Esophagus muscularis mucosa (tissue), 2 donors: ENCODE data around the gene CIZ1.

ENCODE experiments used
- POLR2A ChIP-seq: fragments of 450-650 bp; IDR thresholded peaks from one replicate; pipeline ENCODE4 v1.6.1; 2017; ENCODE audit warnings: antibody characterized with exemption, moderate library complexity, mild to moderate bottlenecking, low read depth
- POLR2AphosphoS5 ChIP-seq, 2 donors: sonication (generic); formaldehyde crosslinking; IDR thresholded peaks; one replicate each; pipeline ENCODE4 v1.6.1; 2017; ENCODE audit warnings: antibody characterized with exemption in 2 of 2

- TF ChIP-seq POLR2A, result no peak
- no peak for TF ChIP-seq POLR2AphosphoS5 (IDR thresholded peaks at IDR 0.05)
These were observed 66.9 kb downstream of the CIZ1 start for GRCh38 chr9:128124451-128124850.
